Loucy (cell line): Measurements from ENCODE around the gene SSH2.

Source experiments
- H2AFZ ChIP-seq: fragments of 200-600 bp; sonication (generic); 2 replicates; pipeline ENCODE4 v1.6.0; 2016; ENCODE audit warnings: antibody characterized with exemption, mild to moderate bottlenecking, low read length, moderate library complexity
- H3F3A ChIP-seq: fragments of 200-600 bp; 2 replicates; pipeline ENCODE4 v1.6.0; 2016; ENCODE audit warnings: antibody characterized with exemption, low read depth, mild to moderate bottlenecking
- H3K27me3 ChIP-seq: fragments of 200-600 bp; sonication (generic); 2 replicates; pipeline ENCODE4 v1.6.1; 2014; ENCODE audit warnings: low read length, mild to moderate bottlenecking; ENCODE audit not compliant: insufficient read depth, poor library complexity, severe bottlenecking
- H3K36me3 ChIP-seq: fragments of 200-600 bp; sonication (generic); 2 replicates; pipeline ENCODE4 v1.6.1; 2016; ENCODE audit warnings: low read length; ENCODE audit not compliant: insufficient read depth
- H3K4me1 ChIP-seq: fragments of 200-600 bp; sonication (generic); 2 replicates; pipeline ENCODE4 v1.5.1; 2014; ENCODE audit warnings: low read length, mild to moderate bottlenecking; ENCODE audit not compliant: insufficient read depth, poor library complexity, severe bottlenecking
- H3K4me2 ChIP-seq: fragments of 200-600 bp; sonication (generic); 2 replicates; pipeline ENCODE4 v1.6.0; 2014; ENCODE audit warnings: antibody characterized with exemption, low read length, low read depth, mild to moderate bottlenecking; ENCODE audit not compliant: poor library complexity, severe bottlenecking
- H3K4me3 ChIP-seq: fragments of 200-600 bp; sonication (generic); 2 replicates; pipeline ENCODE4 v1.5.1; 2014; ENCODE audit warnings: low read length, mild to moderate bottlenecking, mixed read lengths; ENCODE audit not compliant: poor library complexity, severe bottlenecking
- H3K79me2 ChIP-seq: fragments of 200-600 bp; sonication (generic); 2 replicates; pipeline ENCODE4 v1.6.1; 2014; ENCODE audit warnings: low read length; ENCODE audit not compliant: insufficient read depth
- H3K9ac ChIP-seq: fragments of 200-600 bp; sonication (generic); 2 replicates; pipeline ENCODE4 v1.6.0; 2014; ENCODE audit warnings: mild to moderate bottlenecking, low read depth, low read length, moderate library complexity; ENCODE audit not compliant: poor library complexity, severe bottlenecking
- H3K9me2 ChIP-seq: fragments of 200-600 bp; sonication (generic); replicated peaks from 2 replicates; pipeline ENCODE4 v1.6.1; 2016; ENCODE audit warnings: low read depth, low read length, mixed read lengths
- H3K9me3 ChIP-seq: fragments of 200-600 bp; sonication (generic); 2 replicates; pipeline ENCODE4 v1.6.1; 2014; ENCODE audit warnings: mild to moderate bottlenecking, antibody characterized with exemption, low read length, low read depth; ENCODE audit not compliant: insufficient read depth
- H4K20me1 ChIP-seq: fragments of 200-600 bp; sonication (generic); 2 replicates; pipeline ENCODE4 v1.6.0; 2014; ENCODE audit warnings: antibody characterized with exemption, low read length, mild to moderate bottlenecking; ENCODE audit not compliant: insufficient read depth, poor library complexity, severe bottlenecking
- CTCF ChIP-seq: fragments of 200-600 bp; sonication (generic); conservative IDR thresholded peaks from 2 replicates; pipeline ENCODE4 v1.5.1; 2014; ENCODE audit warnings: mild to moderate bottlenecking, antibody characterized with exemption, low read length
- EZH2phosphoT487 ChIP-seq: fragments of 200-600 bp; IDR thresholded peaks from 2 replicates; pipeline ENCODE4 v1.6.1; 2018; ENCODE audit warnings: antibody characterized with exemption, mild to moderate bottlenecking, moderate library complexity, borderline replicate concordance

SSH2 gene

GRCh38 chr17:29630630-29631193, 299.3 kb downstream of the SSH2 start:
- no peaks in the 10 kb centered on the region for H3K27me3 ChIP-seq
- no peaks in the 10 kb centered on the region for H3K9me2 ChIP-seq
- no peaks in the 10 kb centered on the region for H3K79me2 ChIP-seq
- H3K4me1 ChIP-seq, result no peaks in the 10 kb centered on the region
- H2AFZ ChIP-seq, result no peak overlapping the region
- TF ChIP-seq EZH2phosphoT487 (no peak), CTCF (no peak)
- no peak overlapping the region for H3K9ac ChIP-seq
- no peaks in the 10 kb centered on the region for H4K20me1 ChIP-seq
- no peak overlapping the region for H3K4me2 ChIP-seq
- H3K9me3 ChIP-seq, result no peaks in the 10 kb centered on the region
- no peak overlapping the region for H3K4me3 ChIP-seq
- peaks cover 41% of the 10 kb centered on the region; the same call in 1 of the 2 replicates for H3K36me3 ChIP-seq
- no peaks in the 10 kb centered on the region for H3F3A ChIP-seq

- TF ChIP-seq EZH2phosphoT487, result no peak
- TF ChIP-seq CTCF, result no peak
- Histone ChIP-seq H3F3A (no peaks in the 10 kb centered on the region), H3K4me2 (no peak overlapping the region), H3K4me1 (no peaks in the 10 kb centered on the region), H3K4me3 (no peak overlapping the region), H3K27me3 (no peaks in the 10 kb centered on the region), H3K36me3 (peaks cover 34% of the 10 kb centered on the region; the same call in 1 of the 2 replicates), H3K79me2 (no peaks in the 10 kb centered on the region), H3K9ac (no peak overlapping the region), H3K9me3 (no peaks in the 10 kb centered on the region), H2AFZ (no peak overlapping the region), H3K9me2 (no peaks in the 10 kb centered on the region), H4K20me1 (no peaks in the 10 kb centered on the region)
These were observed 300.2 kb downstream of the SSH2 start for GRCh38 chr17:29629839-29630238.

GRCh38 chr17:29628644-29629043, 301.4 kb downstream of the SSH2 start:
- Histone ChIP-seq H3K4me2 (no peak overlapping the region), H4K20me1 (no peaks in the 10 kb centered on the region), H3K79me2 (no peaks in the 10 kb centered on the region), H3K9ac (no peak overlapping the region), H3K4me1 (peaks cover 4% of the 10 kb centered on the region), H3F3A (no peaks in the 10 kb centered on the region), H3K9me3 (no peaks in the 10 kb centered on the region), H2AFZ (no peak overlapping the region), H3K9me2 (no peaks in the 10 kb centered on the region), H3K36me3 (peaks cover 32% of the 10 kb centered on the region; the same call in 1 of the 2 replicates), H3K4me3 (no peak overlapping the region), H3K27me3 (no peaks in the 10 kb centered on the region)
- TF ChIP-seq EZH2phosphoT487 (no peak), CTCF (no peak)
